ENCODE results near the gene GLIPR1L1.

Gene GLIPR1L1

GRCh38 chr12:75374971-75375370 lies 40.5 kb downstream of the GLIPR1L1 start:
- Histone ChIP-seq H3K36me3 (replicated peaks) (no peaks in the 10 kb centered on the region), H3K27me3 (replicated peaks) (no peaks in the 10 kb centered on the region), H3K4me3 (ENCODE audit: low read depth, low read length) (no peak overlapping the region), H3K27ac (no peak overlapping the region)
- TF ChIP-seq CTCF (IDR thresholded peaks at IDR 0.05; ENCODE audit: low read depth, low read length, missing control alignments): no peak
- in situ Hi-C loops (cut with HindIII; ENCODE audit: low pct_ligation_motif_present, low sequenced_read_pairs): no loop called here
- no peak for DNase-seq

GRCh38 chr12:75378354-75378753 lies 43.9 kb downstream of the GLIPR1L1 start:
- in situ Hi-C loops (cut with HindIII; ENCODE audit: low pct_ligation_motif_present, low sequenced_read_pairs): no loop called here
- H3K27me3 ChIP-seq (replicated peaks): no peaks in the 10 kb centered on the region
- DNase-seq: no peak
- no peak overlapping the region for H3K4me3 ChIP-seq (ENCODE audit: low read depth, low read length)
- no peaks in the 10 kb centered on the region for H3K36me3 ChIP-seq (replicated peaks)
- no peak overlapping the region for H3K27ac ChIP-seq
- TF ChIP-seq CTCF (IDR thresholded peaks at IDR 0.05; ENCODE audit: low read depth, low read length, missing control alignments): no peak

- no peak overlapping the region for H3K4me3 ChIP-seq (ENCODE audit: low read depth, low read length)
- H3K36me3 ChIP-seq (replicated peaks): no peaks in the 10 kb centered on the region
- DNase-seq: peak; percentile 34
- in situ Hi-C loops (cut with HindIII; ENCODE audit: low pct_ligation_motif_present, low sequenced_read_pairs): no loop called here
- H3K27ac ChIP-seq: no peak overlapping the region
- no peak for TF ChIP-seq CTCF (IDR thresholded peaks at IDR 0.05; ENCODE audit: low read depth, low read length, missing control alignments)
- H3K27me3 ChIP-seq (replicated peaks): no peaks in the 10 kb centered on the region
Measured at GRCh38 chr12:75389061-75389460, 54.6 kb downstream of the GLIPR1L1 start.

GRCh38 chr12:75389706-75390105 lies 55.2 kb downstream of the GLIPR1L1 start:
- no peak overlapping the region for H3K4me3 ChIP-seq (ENCODE audit: low read depth, low read length)
- no peaks in the 10 kb centered on the region for H3K27me3 ChIP-seq (replicated peaks)
- no peak overlapping the region for H3K27ac ChIP-seq
- no peaks in the 10 kb centered on the region for H3K36me3 ChIP-seq (replicated peaks)
- DNase-seq: no peak
- TF ChIP-seq CTCF (IDR thresholded peaks at IDR 0.05; ENCODE audit: low read depth, low read length, missing control alignments): no peak
- in situ Hi-C loops (cut with HindIII; ENCODE audit: low pct_ligation_motif_present, low sequenced_read_pairs): no loop called here

GRCh38 chr12:75390156-75390898 lies 55.9 kb downstream of the GLIPR1L1 start:
- Histone ChIP-seq H3K27me3 (replicated peaks) (no peaks in the 10 kb centered on the region), H3K36me3 (replicated peaks) (no peaks in the 10 kb centered on the region), H3K4me3 (ENCODE audit: low read depth, low read length) (peak overlapping the region; percentile 40), H3K27ac (peak overlapping the region; percentile 14)
- TF ChIP-seq CTCF (IDR thresholded peaks at IDR 0.05; ENCODE audit: low read depth, low read length, missing control alignments): no peak
- no peak for DNase-seq
- in situ Hi-C loops (cut with HindIII; ENCODE audit: low pct_ligation_motif_present, low sequenced_read_pairs): no loop called here
